K562 (cell line): ENCODE data around the gene TMEM204. TPM values are rescaled to one million over a fixed set of nuclear protein-coding genes. Genes with fewer than 3 reads are reported as not detected.

Source experiments
- ARID3B ChIP-seq: fragments of 250-450 bp; sonication (Bioruptor Pico); IDR thresholded peaks from 2 replicates; pipeline ENCODE4 v1.4.0; 2020; ENCODE audit warnings: borderline replicate concordance
- EP400 ChIP-seq: fragments of 450-650 bp; IDR thresholded peaks from 2 replicates; pipeline ENCODE4 v1.6.1; 2017; ENCODE audit warnings: antibody characterized with exemption, mild to moderate bottlenecking, moderate library complexity
- HBP1 ChIP-seq: fragments of 450-650 bp; formaldehyde crosslinking; IDR thresholded peaks from 2 replicates; pipeline ENCODE4 v1.4.0; 2022; ENCODE audit warnings: missing genetic modification characterization
- HNRNPK ChIP-seq: fragments of 200-400 bp; formaldehyde crosslinking; IDR thresholded peaks from one replicate; pipeline ENCODE4 v1.6.1; 2018; ENCODE audit warnings: mild to moderate bottlenecking, low read depth, low read length; ENCODE audit not compliant: poor library complexity, severe bottlenecking
- ILK ChIP-seq: fragments of 450-650 bp; IDR thresholded peaks from 2 replicates; pipeline ENCODE4 v1.6.1; 2016; ENCODE audit warnings: missing genetic modification characterization, low read depth, mild to moderate bottlenecking, missing compliant biosample characterization, moderate library complexity, borderline replicate concordance
- LARP7 ChIP-seq: fragments of 450-650 bp; IDR thresholded peaks from 2 replicates; pipeline ENCODE4 v1.6.1; 2016
- MAFF ChIP-seq: IDR thresholded peaks from 2 replicates; pipeline ENCODE4 v1.6.1; 2012; ENCODE audit warnings: low read length, improper control_type of control experiment
- MAFK ChIP-seq: IDR thresholded peaks from 2 replicates; pipeline ENCODE4 v1.6.1; 2011; ENCODE audit warnings: low read length, improper control_type of control experiment
- MYC ChIP-seq, 2 experiments: fragments of 250-450 bp in 1 of 2; sonication (Bioruptor Pico) in 1 of 2; IDR thresholded peaks; 2 replicates each; pipeline versions ENCODE4 v1.5.1 to v1.6.1; 2012 to 2021; ENCODE audit warnings: low read depth in 2 of 2, borderline replicate concordance in 1 of 2, improper control_type of control experiment in 1 of 2, low read length in 1 of 2, mild to moderate bottlenecking in 1 of 2, moderate library complexity in 1 of 2
- NFRKB ChIP-seq: fragments of 450-650 bp; IDR thresholded peaks from 2 replicates; pipeline ENCODE4 v1.6.1; 2016; ENCODE audit warnings: low read depth
- PHB2 ChIP-seq: fragments of 450-650 bp; IDR thresholded peaks from 2 replicates; pipeline ENCODE4 v1.6.1; 2017; ENCODE audit warnings: low read depth
- PHF20 ChIP-seq: fragments of 450-650 bp; IDR thresholded peaks from 2 replicates; pipeline ENCODE4 v1.6.1; 2018; ENCODE audit not compliant: partially characterized antibody
- PML ChIP-seq: IDR thresholded peaks from 2 replicates; pipeline ENCODE4 v1.6.1; 2012; ENCODE audit warnings: low read length, inconsistent platforms
- SIN3B ChIP-seq: fragments of 450-650 bp; IDR thresholded peaks from 2 replicates; pipeline ENCODE4 v1.6.1; 2017; ENCODE audit warnings: low read depth, mild to moderate bottlenecking, moderate library complexity
- ZNF165 ChIP-seq: fragments of 250-450 bp; sonication (Bioruptor Pico); IDR thresholded peaks from 2 replicates; pipeline ENCODE4 v1.4.0; 2020; ENCODE audit warnings: borderline replicate concordance
- ZNF175 ChIP-seq: fragments of 200-800 bp; sonication (Bioruptor generic); IDR thresholded peaks from 2 replicates; pipeline ENCODE4 v1.6.1; 2016; ENCODE audit warnings: low read depth, mild to moderate bottlenecking, missing genetic modification characterization, missing compliant biosample characterization
- ZNF395 ChIP-seq: fragments of 200-800 bp; sonication (Bioruptor generic); IDR thresholded peaks from 2 replicates; pipeline ENCODE4 v1.6.1; 2017; ENCODE audit warnings: missing genetic modification characterization, missing compliant biosample characterization
- ZNF431 ChIP-seq: sonication (generic); formaldehyde crosslinking; IDR thresholded peaks from 2 replicates; pipeline ENCODE4 v1.8.0; 2022; ENCODE audit warnings: mild to moderate bottlenecking, missing genetic modification reagents
- polyA plus RNA-seq, 8 experiments: library from polyadenylated mRNA; depleted of rRNA in 4 of 8; stranded (reverse) in 5 of 8; unstranded in 3 of 8; fragments of >200 nt; fragmentation: Nextera tagmentation in 2 of 8; fragmentation: Illumina TruSeq in 1 of 8; extraction: Ambion mirVana in 2 of 8; extraction: Trizol in 1 of 8; gene quantifications; 2 replicates each; pipeline versions ENCODE4 v1.2.1 to v1.2.3, GENCODE V29; 2011 to 2014; ENCODE audit warnings: inconsistent platforms in 1 of 8, missing spikeins in 1 of 8
- total RNA-seq, 7 experiments: library from RNA; depleted of rRNA in 6 of 7; stranded (reverse); fragments of >200 nt in 6 of 7; fragmentation: Illumina TruSeq in 2 of 7; extraction: Trizol in 2 of 7; gene quantifications; 2 replicates each; pipeline versions ENCODE4 v1.2.1 to v1.2.3, GENCODE V29; 2011 to 2021; ENCODE audit warnings: low replicate concordance in 1 of 7
- TF ChIP-seq, protein P1 (sequence below), 2 experiments: fragments of 450-650 bp; conservative IDR thresholded peaks; 2 replicates each; pipeline ENCODE4 v1.6.1; 2017; ENCODE audit warnings: mild to moderate bottlenecking in 2 of 2, moderate library complexity in 2 of 2
- TF ChIP-seq, protein P2 (sequence below): fragments of 250-450 bp; sonication (Bioruptor Pico); IDR thresholded peaks from 2 replicates; pipeline ENCODE4 v1.8.0; 2021; ENCODE audit warnings: borderline replicate concordance, mild to moderate bottlenecking, moderate library complexity; ENCODE audit not compliant: poor library complexity, severe bottlenecking

TMEM204 gene
- total and polyA plus RNA-seq, 9 of the 15 experiments (the other 6 are each of a cell fraction or from before 2014, with no cell fraction given), result 0.04 to 0.18 TPM; not detected in 7

DNA sequence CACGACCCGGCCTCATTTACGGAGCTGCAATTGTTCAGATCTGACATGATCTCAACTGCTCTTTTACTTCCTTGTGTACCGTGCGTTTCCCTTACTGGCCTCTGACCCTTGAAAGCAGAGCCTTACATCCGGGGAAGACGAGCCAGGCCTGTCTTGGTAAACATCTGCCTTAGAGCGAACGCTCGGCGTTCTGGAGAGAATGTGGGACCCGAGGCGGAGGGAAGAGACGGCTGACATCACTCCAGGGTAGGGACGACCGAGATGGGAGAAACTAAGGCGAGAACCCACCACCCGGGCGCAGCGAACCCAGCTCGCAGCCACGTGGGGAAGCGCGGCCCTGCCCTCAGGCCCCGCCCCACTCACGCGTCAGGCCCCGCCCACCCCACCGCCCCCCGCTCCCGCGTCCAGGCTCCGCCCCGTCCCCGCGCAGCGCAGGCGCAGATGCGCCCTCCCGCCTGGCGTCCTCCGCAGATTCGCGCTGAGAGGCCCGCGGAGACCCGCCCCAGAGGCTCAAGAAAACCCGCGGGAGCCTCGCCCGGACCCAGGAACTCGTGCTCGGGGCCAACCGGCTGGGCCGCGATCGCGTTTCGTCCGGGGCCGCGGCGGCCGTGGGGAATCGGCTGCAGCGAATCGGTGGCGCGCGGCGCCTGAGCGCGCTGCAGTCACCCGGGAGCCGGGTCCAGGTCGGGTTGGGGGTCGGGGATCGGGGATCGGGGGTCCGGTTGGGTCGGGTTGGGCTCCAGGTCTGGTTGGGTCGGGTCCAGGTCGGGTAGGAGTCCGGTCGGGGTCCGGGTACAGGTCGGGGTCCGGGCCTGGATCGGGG, 40.3 kb upstream of the TMEM204 start, which contains the start of gene TELO2 (continued):
- TF ChIP-seq LARP7, result no peak
- peak; percentile 91 for TF ChIP-seq ZNF395 (CRISPR knock-in tag)
- peak; percentile 95 for TF ChIP-seq MYC (IDR thresholded peaks at IDR 0.05; ENCODE audit: low read depth, low read length)
- peak; percentile 86; the same call in 1 of the 2 replicates for TF ChIP-seq MYC (CRISPR knock-in tag; IDR thresholded peaks at IDR 0.05; ENCODE audit: borderline replicate concordance, low read depth)
- no peak for TF ChIP-seq MAFK
- TF ChIP-seq SIN3B, result peak; percentile 86
- TF ChIP-seq ILK (tag), result no peak
- peak; percentile 66 for TF ChIP-seq HNRNPK
- TF ChIP-seq HBP1, result 0 out of 2 replicates have a peak, but pooled peaks have one; percentile 29
- TF ChIP-seq EP400, result peak; percentile 97
- no peak for TF ChIP-seq ARID3B
- TF ChIP-seq PHF20, result peak; percentile 82
- 0 out of 2 replicates have a peak, but pooled peaks have one; percentile 10 for TF ChIP-seq ZNF165 (CRISPR knock-in tag)
- TF ChIP-seq MAFF, result no peak
- TF ChIP-seq, protein P1, sequence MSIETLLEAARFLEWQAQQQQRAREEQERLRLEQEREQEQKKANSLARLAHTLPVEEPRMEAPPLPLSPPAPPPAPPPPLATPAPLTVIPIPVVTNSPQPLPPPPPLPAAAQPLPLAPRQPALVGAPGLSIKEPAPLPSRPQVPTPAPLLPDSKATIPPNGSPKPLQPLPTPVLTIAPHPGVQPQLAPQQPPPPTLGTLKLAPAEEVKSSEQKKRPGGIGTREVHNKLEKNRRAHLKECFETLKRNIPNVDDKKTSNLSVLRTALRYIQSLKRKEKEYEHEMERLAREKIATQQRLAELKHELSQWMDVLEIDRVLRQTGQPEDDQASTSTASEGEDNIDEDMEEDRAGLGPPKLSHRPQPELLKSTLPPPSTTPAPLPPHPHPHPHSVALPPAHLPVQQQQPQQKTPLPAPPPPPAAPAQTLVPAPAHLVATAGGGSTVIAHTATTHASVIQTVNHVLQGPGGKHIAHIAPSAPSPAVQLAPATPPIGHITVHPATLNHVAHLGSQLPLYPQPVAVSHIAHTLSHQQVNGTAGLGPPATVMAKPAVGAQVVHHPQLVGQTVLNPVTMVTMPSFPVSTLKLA (conservative IDR thresholded peaks at IDR 0.05), result peak; percentile 98 to 99
- TF ChIP-seq PHB2, result no peak
- peak; percentile 62; the same call in 1 of the 2 replicates for TF ChIP-seq ZNF431 (CRISPR knock-in tag)
- TF ChIP-seq, protein P2, sequence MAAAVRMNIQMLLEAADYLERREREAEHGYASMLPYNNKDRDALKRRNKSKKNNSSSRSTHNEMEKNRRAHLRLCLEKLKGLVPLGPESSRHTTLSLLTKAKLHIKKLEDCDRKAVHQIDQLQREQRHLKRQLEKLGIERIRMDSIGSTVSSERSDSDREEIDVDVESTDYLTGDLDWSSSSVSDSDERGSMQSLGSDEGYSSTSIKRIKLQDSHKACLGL (CRISPR knock-in tag), result peak; percentile 45
- no peak for TF ChIP-seq NFRKB
- TF ChIP-seq ZNF175 (CRISPR knock-in tag), result peak; percentile 82
- TF ChIP-seq PML, result peak; percentile 25; the same call in 1 of the 2 replicates
